ENCODE measurements around the gene RPL11.

GRCh38 chr1:23692308-23692871 is 784 bp downstream of the RPL11 start:
- no peak for TF ChIP-seq CSDC2 (CRISPR knock-in tag; IDR thresholded peaks at IDR 0.05)
- no peak for TF ChIP-seq ZNF70 (CRISPR knock-in tag; IDR thresholded peaks at IDR 0.05)
- TF ChIP-seq ZFP30 (CRISPR knock-in tag; IDR thresholded peaks at IDR 0.05), result no peak
- no peak for TF ChIP-seq TOX (CRISPR knock-in tag; IDR thresholded peaks at IDR 0.05; ENCODE audit: borderline replicate concordance)
- TF ChIP-seq RARB (CRISPR knock-in tag; IDR thresholded peaks at IDR 0.05), result no peak
- no peak for TF ChIP-seq PATZ1 (CRISPR knock-in tag; IDR thresholded peaks at IDR 0.05; ENCODE audit: borderline replicate concordance)
